Liver (tissue), 3 donors: Measurements from ENCODE around the gene DUSP9.

Experiments used
- EGR1 ChIP-seq, 2 donors: IDR thresholded peaks; 2 replicates each; pipeline ENCODE4 v1.6.1; 2016 to 2018; ENCODE audit warnings: antibody characterized with exemption in 2 of 2, low read depth in 2 of 2
- GABPA ChIP-seq, 2 donors: IDR thresholded peaks in 1 of 2; conservative IDR thresholded peaks in 1 of 2; 2 replicates each; pipeline ENCODE4 v1.6.1; 2016; ENCODE audit warnings: antibody characterized with exemption in 2 of 2, mild to moderate bottlenecking in 1 of 2, moderate library complexity in 1 of 2
- JUND ChIP-seq, 2 donors: IDR thresholded peaks; 2 replicates each; pipeline ENCODE4 v1.6.1; 2016; ENCODE audit warnings: antibody characterized with exemption in 2 of 2
- RAD21 ChIP-seq, 2 donors: IDR thresholded peaks; 2 replicates each; pipeline ENCODE4 v1.6.1; 2016; ENCODE audit warnings: antibody characterized with exemption in 2 of 2, mild to moderate bottlenecking in 2 of 2
- SP1 ChIP-seq: IDR thresholded peaks from 2 replicates; pipeline ENCODE4 v1.6.1; 2018; ENCODE audit warnings: antibody characterized with exemption, mild to moderate bottlenecking
- TAF1 ChIP-seq: conservative IDR thresholded peaks from 2 replicates; pipeline ENCODE4 v1.6.1; 2016; ENCODE audit warnings: antibody characterized with exemption, mild to moderate bottlenecking
- TF ChIP-seq, protein P1 (sequence below): fragments of 150-350 bp; IDR thresholded peaks from 2 replicates; pipeline ENCODE4 v1.5.1; 2017; ENCODE audit warnings: improper control_type of control experiment, low read depth, low read length; ENCODE audit not compliant: missing input control
- TF ChIP-seq, protein P2 (sequence below): IDR thresholded peaks from 2 replicates; pipeline ENCODE4 v1.6.1; 2016; ENCODE audit warnings: antibody characterized with exemption
- TF ChIP-seq, protein P3 (sequence below): IDR thresholded peaks from 2 replicates; pipeline ENCODE4 v1.6.1; 2016; ENCODE audit warnings: antibody characterized with exemption, mild to moderate bottlenecking
- donor health status: healthy.
- donor health status: healthy.

DNA sequence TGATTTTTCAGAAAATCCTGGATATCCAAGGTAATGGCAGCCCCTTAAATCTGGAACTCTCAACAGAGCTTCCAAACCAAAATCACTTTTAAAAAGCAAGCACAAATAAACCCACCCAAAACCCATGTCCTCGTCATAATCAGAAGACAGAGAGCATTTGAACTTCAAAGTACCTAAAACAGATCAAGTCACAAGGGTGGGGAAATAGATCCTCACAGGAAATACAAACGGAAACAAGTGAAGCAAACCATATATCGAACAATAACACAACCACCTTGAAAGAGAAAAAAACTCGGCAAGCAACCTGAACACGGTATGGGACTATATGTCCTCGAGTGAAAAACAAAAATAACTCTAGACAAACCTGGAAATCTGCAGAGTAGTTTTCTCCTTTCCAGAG, 32.2 kb upstream of the DUSP9 start:
- TF ChIP-seq, protein P1, sequence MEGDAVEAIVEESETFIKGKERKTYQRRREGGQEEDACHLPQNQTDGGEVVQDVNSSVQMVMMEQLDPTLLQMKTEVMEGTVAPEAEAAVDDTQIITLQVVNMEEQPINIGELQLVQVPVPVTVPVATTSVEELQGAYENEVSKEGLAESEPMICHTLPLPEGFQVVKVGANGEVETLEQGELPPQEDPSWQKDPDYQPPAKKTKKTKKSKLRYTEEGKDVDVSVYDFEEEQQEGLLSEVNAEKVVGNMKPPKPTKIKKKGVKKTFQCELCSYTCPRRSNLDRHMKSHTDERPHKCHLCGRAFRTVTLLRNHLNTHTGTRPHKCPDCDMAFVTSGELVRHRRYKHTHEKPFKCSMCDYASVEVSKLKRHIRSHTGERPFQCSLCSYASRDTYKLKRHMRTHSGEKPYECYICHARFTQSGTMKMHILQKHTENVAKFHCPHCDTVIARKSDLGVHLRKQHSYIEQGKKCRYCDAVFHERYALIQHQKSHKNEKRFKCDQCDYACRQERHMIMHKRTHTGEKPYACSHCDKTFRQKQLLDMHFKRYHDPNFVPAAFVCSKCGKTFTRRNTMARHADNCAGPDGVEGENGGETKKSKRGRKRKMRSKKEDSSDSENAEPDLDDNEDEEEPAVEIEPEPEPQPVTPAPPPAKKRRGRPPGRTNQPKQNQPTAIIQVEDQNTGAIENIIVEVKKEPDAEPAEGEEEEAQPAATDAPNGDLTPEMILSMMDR, result no peak
- TF ChIP-seq GABPA (IDR thresholded peaks at IDR 0.05 in 1 of 2, conservative IDR thresholded peaks at IDR 0.05 in 1 of 2) (no peak), RAD21 (IDR thresholded peaks at IDR 0.05) (no peak), JUND (IDR thresholded peaks at IDR 0.05) (no peak), SP1 (no peak), TAF1 (no peak), EGR1 (IDR thresholded peaks at IDR 0.05; ENCODE audit: low read depth in 2 of 2) (no peak)
- TF ChIP-seq, protein P2, sequence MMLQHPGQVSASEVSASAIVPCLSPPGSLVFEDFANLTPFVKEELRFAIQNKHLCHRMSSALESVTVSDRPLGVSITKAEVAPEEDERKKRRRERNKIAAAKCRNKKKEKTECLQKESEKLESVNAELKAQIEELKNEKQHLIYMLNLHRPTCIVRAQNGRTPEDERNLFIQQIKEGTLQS, result no peak
- TF ChIP-seq, protein P3, sequence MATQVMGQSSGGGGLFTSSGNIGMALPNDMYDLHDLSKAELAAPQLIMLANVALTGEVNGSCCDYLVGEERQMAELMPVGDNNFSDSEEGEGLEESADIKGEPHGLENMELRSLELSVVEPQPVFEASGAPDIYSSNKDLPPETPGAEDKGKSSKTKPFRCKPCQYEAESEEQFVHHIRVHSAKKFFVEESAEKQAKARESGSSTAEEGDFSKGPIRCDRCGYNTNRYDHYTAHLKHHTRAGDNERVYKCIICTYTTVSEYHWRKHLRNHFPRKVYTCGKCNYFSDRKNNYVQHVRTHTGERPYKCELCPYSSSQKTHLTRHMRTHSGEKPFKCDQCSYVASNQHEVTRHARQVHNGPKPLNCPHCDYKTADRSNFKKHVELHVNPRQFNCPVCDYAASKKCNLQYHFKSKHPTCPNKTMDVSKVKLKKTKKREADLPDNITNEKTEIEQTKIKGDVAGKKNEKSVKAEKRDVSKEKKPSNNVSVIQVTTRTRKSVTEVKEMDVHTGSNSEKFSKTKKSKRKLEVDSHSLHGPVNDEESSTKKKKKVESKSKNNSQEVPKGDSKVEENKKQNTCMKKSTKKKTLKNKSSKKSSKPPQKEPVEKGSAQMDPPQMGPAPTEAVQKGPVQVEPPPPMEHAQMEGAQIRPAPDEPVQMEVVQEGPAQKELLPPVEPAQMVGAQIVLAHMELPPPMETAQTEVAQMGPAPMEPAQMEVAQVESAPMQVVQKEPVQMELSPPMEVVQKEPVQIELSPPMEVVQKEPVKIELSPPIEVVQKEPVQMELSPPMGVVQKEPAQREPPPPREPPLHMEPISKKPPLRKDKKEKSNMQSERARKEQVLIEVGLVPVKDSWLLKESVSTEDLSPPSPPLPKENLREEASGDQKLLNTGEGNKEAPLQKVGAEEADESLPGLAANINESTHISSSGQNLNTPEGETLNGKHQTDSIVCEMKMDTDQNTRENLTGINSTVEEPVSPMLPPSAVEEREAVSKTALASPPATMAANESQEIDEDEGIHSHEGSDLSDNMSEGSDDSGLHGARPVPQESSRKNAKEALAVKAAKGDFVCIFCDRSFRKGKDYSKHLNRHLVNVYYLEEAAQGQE, result no peak
